ENCODE results near the gene CRACR2A.

Gene CRACR2A

GRCh38 chr12:3598896-3599860, 153.7 kb downstream of the CRACR2A start:
- no peak for DNase-seq (ENCODE audit: low spot score)

DNA sequence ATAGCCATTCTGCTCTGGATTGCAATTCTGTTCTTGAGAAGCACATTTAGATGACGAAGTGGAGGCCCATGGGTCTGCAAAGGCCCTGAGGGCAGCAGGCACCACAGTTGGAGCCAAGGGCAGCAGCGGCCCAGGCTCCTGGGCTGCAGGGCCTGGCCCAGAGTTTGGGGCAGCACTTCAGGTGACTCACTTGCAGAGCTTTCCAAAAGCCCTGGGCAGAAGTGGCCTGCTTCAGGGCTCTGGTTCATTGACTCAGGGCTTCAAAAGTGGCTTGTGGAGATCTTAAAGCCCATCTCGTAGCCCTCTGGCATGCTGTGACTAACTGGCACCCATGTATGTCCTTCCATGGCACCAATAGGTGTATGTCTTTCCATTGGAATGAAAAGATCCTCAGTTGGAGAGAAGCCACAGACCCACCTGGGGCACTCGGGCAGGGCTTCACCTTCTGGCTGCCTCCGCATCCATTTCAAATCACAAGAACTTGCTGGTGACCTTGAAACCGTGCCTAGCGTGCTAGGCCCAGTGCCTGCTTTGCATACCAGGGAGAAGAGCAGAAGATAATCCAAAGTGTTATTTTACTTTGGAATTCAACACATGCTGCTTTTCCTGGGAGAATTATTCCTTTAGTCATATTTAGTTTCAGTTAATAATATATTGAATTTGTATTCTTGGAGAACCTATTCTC, 155.2 kb downstream of the CRACR2A start:
- DNase-seq (ENCODE audit: low spot score), result no peak

DNA sequence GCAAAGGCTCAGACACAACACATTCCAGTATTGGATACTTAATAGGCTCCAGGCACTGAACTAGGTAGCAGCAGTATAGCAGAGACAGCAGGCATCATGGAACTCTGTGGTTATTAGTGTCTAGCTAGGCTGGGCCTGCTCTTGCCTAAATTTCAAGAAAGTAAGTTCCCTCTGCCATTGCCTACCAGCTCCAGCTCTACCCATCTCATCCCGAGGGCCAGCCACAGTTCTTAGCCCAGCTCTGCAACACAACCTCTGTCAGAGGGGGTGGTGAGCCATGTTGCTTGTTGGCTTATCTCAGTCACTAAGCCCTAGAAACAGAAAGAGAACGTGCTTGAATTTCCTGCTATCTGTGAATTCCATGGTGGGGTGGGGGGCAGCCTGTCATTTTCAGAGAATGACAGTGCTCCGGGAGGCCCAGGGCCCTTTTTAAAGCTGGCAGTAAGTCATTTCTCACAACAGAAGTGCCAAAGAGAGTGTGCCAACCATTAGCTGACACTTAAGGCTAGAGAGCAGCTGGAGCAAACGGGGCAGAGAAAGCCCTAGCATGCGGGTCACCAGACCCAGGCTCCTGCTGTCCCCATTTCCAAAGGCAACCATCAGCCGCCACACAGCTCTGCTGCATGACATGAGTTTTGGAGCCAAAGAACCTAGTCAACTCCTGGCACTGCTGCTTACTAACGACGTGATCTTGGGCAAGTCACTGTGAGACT, 156.1 kb downstream of the CRACR2A start:
- no peak for DNase-seq (ENCODE audit: low spot score)

- no peak for DNase-seq (ENCODE audit: low spot score)
These were observed 157.2 kb downstream of the CRACR2A start for GRCh38 chr12:3595721-3596120.

GRCh38 chr12:3594966-3595365, 157.9 kb downstream of the CRACR2A start:
- no peak for DNase-seq (ENCODE audit: low spot score)

DNA sequence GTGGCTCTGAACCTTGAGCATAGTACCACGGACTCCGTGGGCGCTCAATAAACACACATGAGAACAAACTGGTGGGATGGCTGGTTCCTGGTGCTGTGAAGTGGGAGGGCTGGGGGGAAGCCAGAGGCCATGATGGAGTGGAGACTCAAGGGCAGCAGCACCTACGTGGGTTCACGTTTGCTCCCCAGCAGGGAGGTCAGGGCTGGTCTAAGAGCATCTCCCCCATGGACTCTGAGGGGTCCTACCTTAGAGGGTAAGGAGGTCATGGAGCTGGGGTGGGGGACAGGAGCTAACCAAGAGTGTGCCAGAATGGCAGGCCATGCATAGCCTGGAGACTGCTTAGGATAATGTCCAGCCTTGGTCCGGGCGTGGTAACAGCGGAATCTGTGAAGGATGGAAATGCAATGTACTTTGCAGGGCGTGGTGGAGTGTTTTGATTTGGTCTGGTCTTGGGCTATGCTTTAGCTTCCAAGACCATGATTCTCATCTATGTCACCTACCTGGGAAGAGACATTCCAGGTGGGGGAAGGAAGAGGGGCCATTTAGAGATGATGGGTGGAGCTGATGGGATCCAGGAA, 158.9 kb downstream of the CRACR2A start:
- DNase-seq (ENCODE audit: low spot score), result no peak

DNA sequence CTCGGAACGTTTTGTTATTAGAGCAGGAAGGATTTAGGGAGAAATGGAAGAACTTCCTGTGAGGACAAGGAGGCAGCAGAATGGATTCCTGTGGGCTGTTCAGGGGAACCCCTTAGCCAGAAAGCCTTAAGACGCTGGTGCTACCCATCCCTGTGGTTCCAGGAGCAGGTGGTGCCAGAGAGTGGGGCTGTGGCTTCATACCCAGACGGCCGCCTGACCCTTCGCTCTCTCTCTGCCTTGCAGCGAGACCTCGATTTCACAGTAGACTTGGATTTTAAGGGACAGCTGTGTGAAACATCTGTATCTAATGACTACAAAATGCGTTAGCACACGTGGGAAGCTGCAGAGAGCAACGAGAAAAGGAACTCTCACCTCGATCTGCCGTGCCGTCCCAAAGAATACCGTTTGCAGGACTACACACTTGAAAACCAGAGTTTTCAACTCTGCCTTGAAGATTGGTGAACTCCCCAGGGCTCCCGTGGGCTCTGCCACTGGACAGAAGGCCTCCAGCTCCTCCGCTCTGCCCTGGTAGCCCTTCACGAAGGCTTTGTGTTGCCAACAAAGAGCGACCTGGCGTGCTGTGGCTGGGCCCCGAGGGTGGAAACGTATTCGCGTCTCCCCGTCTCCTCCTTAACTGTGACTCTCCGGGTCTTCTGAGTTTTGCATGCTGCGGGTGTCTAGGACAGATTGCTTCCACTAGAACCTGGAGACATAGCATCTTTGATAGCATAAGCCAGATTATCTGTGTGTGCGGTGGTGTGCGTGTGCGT, 159.9 kb downstream of the CRACR2A start:
- DNase-seq (ENCODE audit: low spot score), result no peak

GRCh38 chr12:3589745-3590144, 163.2 kb downstream of the CRACR2A start:
- no peak for DNase-seq (ENCODE audit: low spot score)

- no peak for DNase-seq (ENCODE audit: low spot score)
These were observed 165.4 kb downstream of the CRACR2A start for GRCh38 chr12:3587402-3588013.

DNA sequence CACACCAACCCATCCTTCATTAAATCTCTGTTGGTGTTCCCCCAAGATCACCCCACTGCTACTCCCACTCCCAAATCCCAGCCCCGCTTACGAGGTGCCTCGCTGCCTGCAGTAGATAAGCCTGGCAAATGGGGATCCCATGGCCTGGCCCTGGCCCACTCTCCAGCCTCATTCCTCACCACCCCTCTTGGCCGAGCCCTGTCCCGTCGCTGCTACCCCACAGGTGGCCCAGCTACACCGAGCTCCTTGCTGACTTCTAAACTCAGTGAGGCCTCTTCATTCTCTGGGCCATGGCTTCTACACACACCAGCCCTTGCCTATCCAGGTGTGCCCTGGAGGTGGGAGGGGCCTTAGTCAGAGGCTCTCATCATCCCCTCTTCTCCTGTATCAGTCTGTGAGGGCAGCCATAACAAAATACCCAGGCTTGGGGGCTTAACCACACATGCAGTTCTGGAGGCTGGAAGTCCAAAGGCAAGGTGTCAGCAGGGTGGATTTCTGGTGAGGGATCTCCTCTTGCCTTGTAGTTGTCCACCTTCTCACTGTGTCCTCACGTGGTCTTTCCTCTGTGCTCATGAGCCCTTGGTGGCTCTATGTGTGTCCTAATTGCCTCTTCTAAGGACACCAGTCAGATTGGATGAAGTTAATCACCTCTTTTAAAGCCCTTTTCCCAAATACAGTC, 169.1 kb downstream of the CRACR2A start:
- DNase-seq (ENCODE audit: low spot score), result no peak

GRCh38 chr12:3580094-3580749, 172.7 kb downstream of the CRACR2A start:
- no peak for DNase-seq (ENCODE audit: low spot score)

DNA sequence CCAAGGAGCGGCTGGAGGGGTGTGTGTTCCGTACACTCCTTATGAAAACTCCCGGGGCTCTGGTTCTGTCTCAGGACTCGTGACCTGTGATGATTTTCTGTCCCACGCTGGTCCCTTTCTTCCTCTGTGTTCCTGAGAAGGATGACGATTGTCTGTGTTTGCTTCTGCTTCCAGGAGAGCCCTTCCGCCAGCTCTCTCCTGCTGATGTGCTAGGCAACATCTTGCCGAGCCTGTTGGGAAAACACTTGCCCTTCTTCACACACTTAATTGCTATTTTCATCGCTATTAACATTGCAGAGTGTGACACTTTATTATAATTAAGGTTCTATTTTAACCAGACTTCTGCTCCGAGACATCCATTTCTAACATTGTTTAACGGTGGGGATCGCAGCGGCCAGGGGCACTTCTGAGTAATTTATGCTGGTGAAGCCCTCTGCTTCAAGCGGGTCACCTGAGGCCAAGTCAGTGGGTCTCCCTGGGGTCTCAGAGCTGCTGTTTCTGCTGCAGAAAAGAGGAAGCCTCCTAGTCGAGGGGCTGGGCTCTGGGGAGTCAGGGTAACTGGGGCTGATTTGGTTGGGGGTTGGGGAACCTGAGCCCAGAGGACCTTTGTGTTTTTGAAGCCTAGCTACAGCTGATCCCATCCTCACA, 173.3 kb downstream of the CRACR2A start:
- DNase-seq (ENCODE audit: low spot score), result no peak

GRCh38 chr12:3578557-3578956, 174.4 kb downstream of the CRACR2A start:
- DNase-seq (ENCODE audit: low spot score), result no peak

DNA sequence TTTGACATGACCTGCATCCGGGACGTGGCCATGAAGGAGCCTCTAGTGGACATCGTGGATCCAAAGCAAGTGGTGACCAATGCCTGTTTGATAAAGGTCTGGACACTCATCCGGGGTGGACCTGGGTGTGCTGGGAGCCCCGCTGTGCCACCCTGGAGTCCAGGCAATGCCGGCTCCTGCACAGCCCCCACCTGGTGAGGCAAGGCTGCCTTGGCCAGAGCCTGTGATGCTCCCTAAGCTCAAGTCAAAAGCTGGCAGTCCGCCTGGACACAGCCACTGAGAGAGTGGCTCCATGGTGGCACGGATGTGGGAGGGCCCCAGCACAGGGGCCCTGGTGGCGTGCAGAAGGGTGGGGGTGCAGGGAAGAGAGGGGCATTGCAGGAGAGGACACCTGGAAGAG, 176.0 kb downstream of the CRACR2A start:
- no peak for DNase-seq (ENCODE audit: low spot score)

DNA sequence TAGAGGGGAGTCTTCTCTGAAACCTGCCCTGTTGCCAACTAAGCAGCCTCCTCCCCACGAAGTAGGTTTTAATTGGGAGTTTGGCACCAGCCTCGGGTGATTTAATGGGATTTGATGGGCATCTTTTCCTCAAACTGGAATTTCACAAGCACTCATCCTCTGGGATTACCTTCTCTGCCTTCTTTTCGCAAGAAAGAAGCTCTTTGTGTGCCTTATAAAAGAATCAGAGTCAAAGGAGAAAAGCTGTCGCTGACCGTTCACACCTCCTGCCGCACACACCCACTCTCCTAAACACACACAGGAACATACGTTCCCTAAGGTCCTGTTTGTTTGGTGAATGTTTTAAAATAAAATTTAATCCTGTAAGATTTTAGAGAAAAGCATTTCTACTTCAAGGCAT, 177.9 kb downstream of the CRACR2A start:
- no peak for DNase-seq (ENCODE audit: low spot score)

DNA sequence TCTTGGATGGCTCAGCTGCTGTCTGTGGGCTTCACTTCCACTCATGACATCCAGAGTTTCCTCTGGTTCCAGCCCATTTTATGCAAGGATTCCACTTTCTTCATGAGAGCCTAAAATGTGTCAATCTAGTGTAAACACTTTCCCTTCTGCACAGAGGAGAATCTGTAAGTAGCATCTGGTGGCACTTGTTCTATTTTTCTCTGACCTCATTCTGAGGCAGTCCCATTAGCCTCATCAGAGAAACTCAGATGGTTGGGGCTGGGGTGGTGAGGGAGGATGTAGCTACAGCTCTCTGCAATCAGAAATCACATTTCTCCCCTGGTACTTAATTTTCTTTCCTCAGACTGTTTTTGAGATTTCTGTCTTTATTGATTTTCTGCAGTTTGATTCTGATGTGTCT, 180.3 kb downstream of the CRACR2A start:
- DNase-seq (ENCODE audit: low spot score), result no peak

DNA sequence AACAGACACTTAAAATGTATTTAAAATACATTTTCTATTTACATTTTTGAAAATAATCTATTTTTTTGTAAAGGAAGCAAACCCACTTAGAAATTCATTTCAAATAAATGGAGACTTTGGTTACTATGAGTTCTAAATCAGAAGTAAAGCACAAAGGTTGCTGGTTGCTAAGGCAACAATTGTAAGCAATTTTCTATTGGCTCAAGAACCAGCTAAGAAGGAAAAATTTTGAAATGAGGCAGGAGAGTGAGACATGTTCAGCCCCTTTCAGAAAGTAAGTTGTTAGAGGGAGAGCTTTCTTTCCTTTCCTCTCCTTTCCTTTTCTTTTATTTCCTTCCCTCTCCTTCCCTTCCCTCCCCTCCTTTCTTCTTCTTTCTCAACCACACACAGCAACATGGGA, 181.2 kb downstream of the CRACR2A start:
- no peak for DNase-seq (ENCODE audit: low spot score)

- no peak for DNase-seq (ENCODE audit: low spot score)
These were observed 181.6 kb downstream of the CRACR2A start for GRCh38 chr12:3571323-3571722.

DNA sequence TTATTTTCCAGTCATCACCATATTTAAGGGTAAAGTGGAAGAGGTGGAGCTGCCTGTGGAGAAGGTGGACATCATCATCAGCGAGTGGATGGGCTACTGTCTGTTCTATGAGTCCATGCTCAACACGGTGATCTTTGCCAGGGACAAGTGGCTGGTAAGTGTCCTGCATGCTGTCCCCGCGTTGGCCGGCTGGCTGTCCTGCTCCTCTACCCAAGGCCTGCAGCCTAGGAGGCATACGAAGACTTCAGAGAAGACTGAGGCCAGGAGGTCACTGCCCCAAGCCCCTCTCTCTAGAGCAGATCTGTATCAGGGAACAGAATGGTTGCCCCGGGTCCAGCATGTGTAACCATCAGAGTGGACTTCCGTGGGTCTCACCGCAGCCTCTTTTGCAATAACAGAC, 184.2 kb downstream of the CRACR2A start:
- DNase-seq (ENCODE audit: low spot score), result no peak
